BJ (cell line): ENCODE data around the gene SOCS1. TPM values are rescaled to one million over a fixed set of nuclear protein-coding genes. Genes with fewer than 3 reads are reported as not detected.

Source experiments
- CTCF ChIA-PET: fragments of 350-600 bp; formaldehyde crosslinking; extraction: SDS; loops from one replicate; lab custom pipeline; 2021; ENCODE audit warnings: antibody characterized with exemption, inconsistent platforms; lab: Yijun Ruan, JAX
- POLR2A ChIA-PET: fragments of 300-600 bp; sonication (Branson Sonifier 250); formaldehyde crosslinking; extraction: SDS; loops from one replicate; lab custom pipeline; 2021; ENCODE audit warnings: antibody characterized with exemption; lab: Charles Lee
- DNase-seq: peaks from one replicate; pipeline ENCODE4 v3.0.0-alpha.2; 2011; ENCODE audit warnings: low read depth
- H3K27me3 ChIP-seq: 2 replicates; pipeline ENCODE4 v1.6.0; 2011; ENCODE audit warnings: low read length; ENCODE audit not compliant: control insufficient read depth, insufficient read depth
- H3K36me3 ChIP-seq: 2 replicates; pipeline ENCODE4 v1.5.1; 2011; ENCODE audit warnings: low read length; ENCODE audit not compliant: control insufficient read depth, insufficient read depth
- H3K4me3 ChIP-seq: 2 replicates; pipeline ENCODE4 v1.5.1; 2011; ENCODE audit warnings: low read depth, mild to moderate bottlenecking, control low read depth, low read length
- CTCF ChIP-seq: IDR thresholded peaks from 2 replicates; pipeline ENCODE4 v1.5.1; 2011; ENCODE audit warnings: low read depth, mild to moderate bottlenecking, control low read depth, inconsistent platforms, low read length, moderate library complexity; ENCODE audit not compliant: insufficient read depth
- polyA plus RNA-seq: library from polyadenylated mRNA; depleted of rRNA; stranded (reverse); fragments of >200 nt; gene quantifications from 2 replicates; pipeline ENCODE4 v1.2.3, GENCODE V29; 2011

SOCS1 gene
- polyA plus RNA-seq, 1 experiment, result 2.6 TPM

GRCh38 chr16:11264155-11264832 lies 8.3 kb upstream of the SOCS1 start:
- Histone ChIP-seq H3K4me3 (no peak overlapping the region), H3K36me3 (no peaks in the 10 kb centered on the region), H3K27me3 (no peaks in the 10 kb centered on the region; the same call in 1 of the 2 replicates)
- TF ChIP-seq CTCF, result no peak
- ChIA-PET POLR2A (no interaction called here), CTCF (interaction anchor here (0.6 to 1.2 kb wide), 3 partner anchors 9 to 92 kb away, joined by 3 read pairs; partner anchors contain the start of gene PRM3)
- no peak for DNase-seq

DNA sequence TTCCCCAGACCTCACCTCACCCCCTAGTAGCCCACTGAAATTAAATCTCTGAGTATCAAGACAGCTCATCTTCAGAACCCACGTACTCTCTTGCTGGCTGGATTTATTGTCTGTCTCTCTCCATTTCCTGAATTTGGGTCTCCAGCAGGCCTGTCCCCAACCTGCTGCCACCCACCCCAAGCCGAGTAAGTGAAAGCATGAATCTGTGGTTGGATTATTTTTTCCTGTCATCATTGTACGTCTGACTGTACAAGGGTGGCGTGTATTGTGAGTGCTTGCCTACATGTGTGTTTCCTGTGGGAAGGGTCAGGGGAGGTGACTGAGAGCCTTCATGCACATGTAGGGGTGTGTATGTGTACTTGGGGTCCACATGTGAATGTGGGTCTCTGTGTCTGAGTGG lies 7.7 kb upstream of the SOCS1 start:
- H3K27me3 ChIP-seq, result no peaks in the 10 kb centered on the region; the same call in 1 of the 2 replicates
- H3K36me3 ChIP-seq, result no peaks in the 10 kb centered on the region
- DNase-seq, result no peak
- TF ChIP-seq CTCF, result no peak
- POLR2A ChIA-PET, result no interaction called here
- no peak overlapping the region for H3K4me3 ChIP-seq
- CTCF ChIA-PET, result interaction anchor here (0.6 to 1.2 kb wide), 2 partner anchors 9 to 90 kb away, joined by 3 read pairs; partner anchors contain the start of gene PRM3

GRCh38 chr16:11262915-11263314 lies 6.9 kb upstream of the SOCS1 start:
- Histone ChIP-seq H3K27me3 (no peaks in the 10 kb centered on the region; the same call in 1 of the 2 replicates), H3K36me3 (no peaks in the 10 kb centered on the region), H3K4me3 (no peak overlapping the region)
- DNase-seq, result no peak
- CTCF ChIA-PET, result interaction anchor here (0.6 to 8.9 kb wide), 3 partner anchors 10 to 93 kb away, joined by 3 to 112 read pairs (median 3); partner anchors contain the start of gene PRM3
- TF ChIP-seq CTCF, result no peak
- POLR2A ChIA-PET, result no interaction called here

DNA sequence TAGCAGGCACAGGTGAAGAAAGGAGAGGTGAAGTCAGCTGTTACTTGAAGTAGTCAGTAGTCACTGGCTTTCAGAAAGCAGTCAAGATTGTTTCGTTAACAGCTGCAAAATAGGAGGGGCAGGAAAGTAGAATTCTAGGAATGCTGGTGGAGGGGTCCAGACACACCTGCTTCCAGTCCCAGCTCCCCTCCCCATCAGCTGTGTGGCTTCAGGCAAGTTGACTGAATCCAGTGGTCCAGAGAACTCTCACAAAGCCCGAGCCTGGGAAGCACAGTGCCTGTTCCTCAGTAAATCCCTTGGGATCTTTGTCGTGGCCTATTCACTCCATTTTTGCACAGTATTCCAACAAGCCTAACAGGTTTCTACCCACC lies 4.6 kb upstream of the SOCS1 start:
- POLR2A ChIA-PET, result no interaction called here
- DNase-seq, result no peak

More for the DNA sequence above, 4.6 kb upstream of the SOCS1 start:
- Histone ChIP-seq H3K4me3 (no peak overlapping the region), H3K27me3 (no peaks in the 10 kb centered on the region; the same call in 1 of the 2 replicates), H3K36me3 (no peaks in the 10 kb centered on the region)
- no peak for TF ChIP-seq CTCF
- CTCF ChIA-PET, result interaction anchor here (0.6 to 13.2 kb wide), 4 partner anchors 68 to 310 kb away, joined by 3 to 209 read pairs (median 58); no protein-coding TSS in a partner anchor
